OCI-LY3 (cell line): ENCODE data around the gene AK4.

Experiments
- EZH2phosphoT487 ChIP-seq: fragments of 200-600 bp; shearing (Covaris generic); IDR thresholded peaks from 2 replicates; pipeline ENCODE4 v1.6.1; 2018; ENCODE audit warnings: antibody characterized with exemption, mixed run types, low read depth
- TF ChIP-seq, protein P1 (sequence below): fragments of 200-600, 300-600 bp; sonication (generic); IDR thresholded peaks from 2 replicates; pipeline ENCODE4 v1.5.1; 2014; ENCODE audit warnings: antibody characterized with exemption, low read length, low read depth

DNA sequence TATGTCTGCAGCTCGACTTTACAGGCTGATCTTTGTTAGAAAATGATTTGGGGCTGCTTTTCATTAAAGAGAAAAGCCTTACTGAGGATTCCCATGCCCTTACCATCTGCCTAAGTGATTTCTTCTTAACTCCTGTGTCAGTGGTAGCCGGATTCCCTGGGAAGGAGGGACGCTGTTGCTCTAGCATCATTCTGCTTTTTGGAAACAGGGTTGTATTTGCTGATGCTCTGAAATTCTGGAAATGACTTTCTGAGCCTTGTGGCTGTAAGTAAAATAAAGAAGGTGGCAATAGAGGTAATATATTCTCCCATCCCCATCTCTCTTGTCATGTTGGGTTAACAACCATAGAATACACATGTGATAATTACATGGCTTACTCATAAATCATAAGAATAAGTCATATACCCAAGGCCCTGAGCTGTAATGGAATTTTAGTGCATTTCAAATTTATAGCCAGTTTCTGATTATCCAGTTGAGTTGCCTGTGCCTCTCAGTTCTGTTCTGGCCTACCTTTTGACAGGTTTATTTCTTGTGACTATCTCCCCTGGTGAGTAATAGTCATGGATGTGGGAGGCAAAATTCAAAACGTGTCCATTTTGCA lies 74.4 kb downstream of the AK4 start:
- TF ChIP-seq, protein P1, sequence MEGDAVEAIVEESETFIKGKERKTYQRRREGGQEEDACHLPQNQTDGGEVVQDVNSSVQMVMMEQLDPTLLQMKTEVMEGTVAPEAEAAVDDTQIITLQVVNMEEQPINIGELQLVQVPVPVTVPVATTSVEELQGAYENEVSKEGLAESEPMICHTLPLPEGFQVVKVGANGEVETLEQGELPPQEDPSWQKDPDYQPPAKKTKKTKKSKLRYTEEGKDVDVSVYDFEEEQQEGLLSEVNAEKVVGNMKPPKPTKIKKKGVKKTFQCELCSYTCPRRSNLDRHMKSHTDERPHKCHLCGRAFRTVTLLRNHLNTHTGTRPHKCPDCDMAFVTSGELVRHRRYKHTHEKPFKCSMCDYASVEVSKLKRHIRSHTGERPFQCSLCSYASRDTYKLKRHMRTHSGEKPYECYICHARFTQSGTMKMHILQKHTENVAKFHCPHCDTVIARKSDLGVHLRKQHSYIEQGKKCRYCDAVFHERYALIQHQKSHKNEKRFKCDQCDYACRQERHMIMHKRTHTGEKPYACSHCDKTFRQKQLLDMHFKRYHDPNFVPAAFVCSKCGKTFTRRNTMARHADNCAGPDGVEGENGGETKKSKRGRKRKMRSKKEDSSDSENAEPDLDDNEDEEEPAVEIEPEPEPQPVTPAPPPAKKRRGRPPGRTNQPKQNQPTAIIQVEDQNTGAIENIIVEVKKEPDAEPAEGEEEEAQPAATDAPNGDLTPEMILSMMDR = no peak
- TF ChIP-seq EZH2phosphoT487 = no peak
